ENCODE results near the gene MAD1L1.

GRCh38 chr7:2005786-2006185, 227.0 kb downstream of the MAD1L1 start:
- TF ChIP-seq CTCF (IDR thresholded peaks at IDR 0.05) (no peak), POLR2A (IDR thresholded peaks at IDR 0.05) (no peak)
